T-helper 2 cell (primary cell): ENCODE results near the gene TRH.

ENCODE experiments used
- DNase-seq, 5 experiments: peaks; one replicate each; pipeline versions ENCODE4 v3.0.0 to v3.0.0-alpha.2; 2012 to 2022
- total RNA-seq, 2 donors: gene quantifications; one replicate each; lab custom pipeline; 2026; lab: John Stamatoyannopoulos, UW

Gene TRH, protein sequence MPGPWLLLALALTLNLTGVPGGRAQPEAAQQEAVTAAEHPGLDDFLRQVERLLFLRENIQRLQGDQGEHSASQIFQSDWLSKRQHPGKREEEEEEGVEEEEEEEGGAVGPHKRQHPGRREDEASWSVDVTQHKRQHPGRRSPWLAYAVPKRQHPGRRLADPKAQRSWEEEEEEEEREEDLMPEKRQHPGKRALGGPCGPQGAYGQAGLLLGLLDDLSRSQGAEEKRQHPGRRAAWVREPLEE
- total RNA-seq, result 0 reads per million in 2 donors

DNA sequence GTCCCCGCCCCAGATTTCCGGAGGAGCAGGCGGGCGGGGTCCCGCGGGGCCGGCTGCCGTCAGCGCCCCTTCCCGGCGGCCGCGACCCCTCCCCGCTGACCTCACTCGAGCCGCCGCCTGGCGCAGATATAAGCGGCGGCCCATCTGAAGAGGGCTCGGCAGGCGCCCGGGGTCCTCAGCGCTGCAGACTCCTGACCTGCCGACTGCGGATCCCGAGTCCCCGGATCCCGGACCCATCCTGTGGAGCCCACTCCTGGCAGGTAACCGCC is at the start of gene TRH:
TRH (plus strand) TSS at position 157 of the 269 bp plus-strand sequence. CDS start 1,097 bp downstream, outside the sequence.
- no peak for DNase-seq

DNA sequence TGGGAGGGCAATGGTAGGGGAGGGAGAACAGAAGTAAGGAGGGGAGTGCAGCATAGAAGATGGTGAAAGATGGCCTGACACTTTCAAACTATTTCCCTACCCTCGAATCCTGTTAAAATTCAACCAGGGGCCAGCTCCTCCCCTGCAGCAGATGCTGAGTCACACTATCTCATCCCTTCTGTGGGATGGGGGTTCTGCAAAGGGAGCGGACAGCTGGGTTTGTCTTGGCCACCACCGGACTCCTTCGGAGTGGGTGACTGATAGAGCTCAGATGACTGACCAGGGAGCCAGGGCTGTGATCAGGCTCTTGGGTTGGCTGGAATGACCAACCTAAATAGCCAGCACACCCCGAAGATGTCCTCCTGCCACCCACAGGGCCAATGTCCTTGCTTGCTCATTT is 47.4 kb upstream of the TRH start:
- DNase-seq, result no peak

DNA sequence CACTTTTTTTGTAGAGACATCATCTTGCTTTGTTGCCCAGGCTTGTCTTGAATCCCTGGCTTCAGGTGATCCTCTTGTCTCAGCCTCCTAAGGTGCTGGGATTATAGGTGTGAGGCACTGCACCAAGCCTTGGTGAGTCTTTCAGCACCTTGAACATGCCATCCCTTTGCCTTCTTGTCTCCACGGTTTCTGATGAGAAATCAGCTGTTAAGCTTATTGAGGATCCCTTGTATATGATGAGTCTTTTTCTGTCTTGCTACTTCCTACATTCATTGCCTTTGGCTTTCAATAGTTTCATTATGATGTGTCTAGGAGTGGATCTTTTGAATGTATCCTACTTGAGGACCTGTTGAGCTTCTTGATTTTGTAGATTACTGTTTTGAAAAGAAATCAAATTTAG is 45.1 kb upstream of the TRH start:
- no peak for DNase-seq

DNA sequence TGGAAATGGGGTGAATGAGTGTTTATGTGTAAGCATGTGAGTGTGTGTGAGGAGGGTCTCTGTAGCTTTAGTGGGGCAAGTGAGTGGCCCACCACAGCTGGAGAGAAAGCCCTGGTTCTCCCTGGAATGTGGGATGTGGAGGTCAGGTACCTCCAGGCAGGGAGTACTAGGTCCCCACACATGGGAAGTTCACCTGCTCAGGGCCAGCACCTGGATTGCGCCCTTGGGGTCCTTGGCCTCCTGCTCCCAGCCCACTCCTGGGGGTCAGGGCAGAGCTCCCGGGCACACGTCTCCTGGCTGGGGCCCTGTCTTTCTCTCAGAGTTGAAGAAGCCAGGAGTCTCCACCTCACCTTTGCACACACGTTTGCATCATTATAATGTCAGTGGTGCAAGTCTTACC is 41.0 kb upstream of the TRH start:
- DNase-seq, result no peak

DNA sequence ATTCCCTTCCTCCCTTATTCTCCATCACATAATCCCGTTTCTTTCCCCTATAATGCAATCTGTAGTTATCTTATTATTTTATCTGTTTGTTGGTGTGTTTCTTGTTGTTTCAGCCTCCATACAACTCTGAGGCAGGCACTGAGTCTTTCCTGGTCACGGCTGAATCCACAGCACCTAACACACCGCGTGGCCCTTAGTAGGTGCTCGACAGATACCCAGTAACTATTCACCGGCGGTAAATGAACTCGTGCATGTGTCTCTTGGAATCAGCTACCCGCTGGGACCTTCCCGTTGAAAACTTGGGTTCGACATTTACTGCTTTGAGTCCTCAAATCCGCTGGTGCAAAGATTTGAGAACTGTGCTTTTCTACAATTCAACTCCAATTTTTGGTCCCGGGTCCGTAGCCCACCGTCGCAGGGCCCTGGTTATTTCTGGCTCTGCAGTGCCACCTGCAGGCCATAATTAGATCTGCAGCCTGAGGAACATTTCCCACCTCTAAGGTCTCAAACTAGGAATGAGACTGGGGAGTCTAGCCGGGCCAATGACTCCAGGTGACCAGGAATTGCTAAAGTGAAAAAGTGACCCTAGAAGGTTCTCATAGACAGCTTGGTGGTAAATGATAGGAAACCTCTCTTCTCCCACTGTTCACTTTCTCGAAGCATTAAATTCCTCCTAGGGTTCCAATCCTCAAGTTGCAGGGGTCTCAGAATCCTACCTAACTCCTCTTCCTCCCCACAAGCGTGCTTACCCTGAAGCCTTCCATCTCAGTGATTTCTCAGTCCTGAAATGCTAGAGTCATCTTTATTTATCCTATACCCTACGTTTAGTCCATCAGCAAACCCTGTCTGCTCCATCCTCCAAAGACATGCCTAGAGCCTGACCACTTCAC is 40.0 kb upstream of the TRH start:
- DNase-seq, result peak in 3 of 5 experiments; percentile 4 to 24 (median 13)

DNA sequence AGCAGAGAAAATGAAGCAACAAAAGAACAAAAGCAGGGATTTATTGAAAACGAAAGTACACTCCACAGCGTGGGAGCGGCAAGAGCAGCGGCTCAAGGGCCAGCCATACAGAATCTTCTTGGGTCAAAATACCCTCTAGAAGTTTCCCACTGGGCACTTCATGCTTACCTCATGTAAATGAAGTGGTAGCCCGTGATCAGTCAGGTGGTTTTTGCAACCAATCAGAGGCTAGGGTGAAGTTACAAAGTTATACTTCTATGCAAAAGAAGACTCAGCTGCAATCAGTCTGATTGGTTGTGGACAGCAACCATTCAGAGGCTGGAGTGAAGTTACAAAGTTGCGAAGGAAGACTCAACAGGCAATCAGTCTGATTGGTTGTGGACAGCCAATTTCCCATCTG is 37.8 kb upstream of the TRH start:
- peak in 3 of 5 experiments; percentile 11 to 72 (median 26) for DNase-seq

DNA sequence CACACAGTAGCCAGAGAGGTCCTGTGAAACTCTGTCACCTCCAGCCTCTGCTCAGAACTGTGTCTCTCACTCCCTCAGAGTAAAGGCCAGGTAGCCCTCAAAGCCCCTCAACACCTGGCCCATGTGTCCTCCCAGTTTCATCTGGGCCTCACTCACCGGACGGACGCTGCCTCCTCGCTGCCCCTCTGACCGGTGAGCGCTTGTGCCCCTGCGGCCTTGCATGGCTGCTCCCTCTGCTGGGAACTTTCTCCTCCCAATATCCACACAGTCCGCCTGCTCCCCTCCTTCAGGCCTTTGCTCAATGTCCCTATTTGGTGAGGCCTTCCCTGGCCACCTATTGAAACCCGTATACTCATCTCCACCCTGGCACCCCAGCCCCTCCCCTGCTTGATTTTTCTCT is 36.8 kb upstream of the TRH start:
- DNase-seq, result no peak

DNA sequence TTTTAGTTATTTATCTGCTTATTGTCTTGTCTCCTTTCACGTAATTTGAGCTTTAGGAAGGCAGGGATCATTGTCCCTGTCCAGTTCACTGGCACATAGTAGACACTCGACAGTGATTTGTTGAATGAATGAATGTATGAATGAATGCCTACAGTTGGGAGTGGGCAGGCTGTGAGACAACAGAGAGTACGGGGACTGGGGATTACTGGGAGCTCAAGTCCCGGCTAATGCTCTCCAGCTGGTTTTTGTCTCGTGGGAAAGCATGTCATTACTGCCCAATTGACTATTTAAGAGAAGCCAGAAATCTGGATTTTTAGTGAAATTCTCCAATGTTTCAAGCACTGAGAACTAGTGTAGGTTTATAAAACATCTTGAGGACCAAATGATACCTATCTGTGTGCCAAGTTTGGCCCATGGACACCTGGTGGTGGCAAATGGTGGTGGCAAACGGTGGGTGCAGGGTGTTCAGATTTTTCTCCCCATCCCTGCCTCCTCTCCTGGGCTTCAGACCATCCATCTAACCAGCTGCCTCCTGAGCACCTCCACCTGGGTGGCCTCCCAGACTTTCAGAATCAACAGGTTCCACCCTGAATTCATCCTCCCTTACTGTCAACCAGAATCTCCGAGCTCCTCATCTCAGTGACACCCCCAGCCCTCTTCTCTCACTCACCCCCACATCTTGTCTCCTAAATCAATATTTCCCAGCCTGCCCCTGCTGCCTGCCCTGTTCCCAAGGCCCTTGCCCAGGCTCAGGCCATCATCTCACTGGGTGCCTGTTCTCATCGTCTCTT is 36.2 kb upstream of the TRH start:
- no peak for DNase-seq

DNA sequence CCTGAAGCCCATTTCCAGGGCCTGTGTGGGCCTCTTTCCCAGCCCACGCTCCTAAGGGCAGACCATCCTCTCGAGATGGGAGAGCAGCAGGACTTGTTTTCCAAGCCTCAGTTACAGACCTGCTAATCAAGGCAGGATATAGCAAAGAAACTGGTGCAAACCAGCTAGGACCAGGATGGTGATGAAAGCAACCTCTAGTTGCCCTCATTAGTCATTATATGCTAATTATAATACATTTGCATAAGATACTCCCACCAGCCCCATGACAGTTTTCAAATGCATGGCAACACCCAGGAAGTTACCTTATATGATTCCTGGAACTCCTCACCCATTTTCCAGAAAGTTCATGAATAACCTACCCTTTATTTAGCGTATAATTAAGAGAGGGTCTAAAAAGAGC is 34.4 kb upstream of the TRH start:
- no peak for DNase-seq

DNA sequence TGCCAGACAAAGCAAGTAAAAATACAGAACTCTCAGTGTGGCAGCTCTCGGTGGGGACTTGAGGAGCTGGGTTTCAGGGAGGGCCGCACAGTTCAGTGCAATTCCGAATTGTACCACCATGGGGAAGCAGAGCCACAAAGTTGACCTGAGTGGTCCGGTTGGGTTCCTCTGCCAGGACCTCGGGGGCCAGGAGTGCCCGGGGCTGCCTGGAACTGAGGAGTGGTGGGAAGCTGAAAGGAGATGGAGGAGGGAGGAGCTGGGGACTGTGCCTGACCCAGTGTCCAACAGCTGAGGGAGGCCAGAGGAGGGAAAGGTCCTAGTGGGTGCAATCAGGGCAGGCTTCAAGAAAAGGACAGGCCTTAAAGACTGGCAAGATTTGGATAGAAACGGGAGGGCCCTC is 32.2 kb upstream of the TRH start:
- DNase-seq, result peak in 1 of 5 experiments; percentile 24

DNA sequence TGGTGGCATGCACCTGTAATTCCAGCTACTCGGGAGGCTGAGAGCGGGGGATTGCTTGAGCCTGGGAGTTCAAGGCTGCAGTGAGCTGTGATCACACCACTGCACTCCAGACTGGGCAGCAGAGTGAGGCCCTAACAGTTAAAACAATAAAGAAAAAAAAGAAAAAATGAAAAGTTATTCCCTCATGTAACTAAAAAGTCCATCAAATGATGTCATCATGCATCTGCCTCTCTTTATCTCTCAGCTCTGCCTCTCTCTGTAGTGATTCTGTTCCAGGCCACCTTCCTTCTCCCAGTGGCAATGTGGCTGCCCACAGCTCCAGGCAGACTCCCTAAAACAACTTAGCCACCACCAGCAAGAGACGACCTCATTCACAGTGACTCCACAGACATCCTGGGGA is 31.5 kb upstream of the TRH start:
- no peak for DNase-seq

DNA sequence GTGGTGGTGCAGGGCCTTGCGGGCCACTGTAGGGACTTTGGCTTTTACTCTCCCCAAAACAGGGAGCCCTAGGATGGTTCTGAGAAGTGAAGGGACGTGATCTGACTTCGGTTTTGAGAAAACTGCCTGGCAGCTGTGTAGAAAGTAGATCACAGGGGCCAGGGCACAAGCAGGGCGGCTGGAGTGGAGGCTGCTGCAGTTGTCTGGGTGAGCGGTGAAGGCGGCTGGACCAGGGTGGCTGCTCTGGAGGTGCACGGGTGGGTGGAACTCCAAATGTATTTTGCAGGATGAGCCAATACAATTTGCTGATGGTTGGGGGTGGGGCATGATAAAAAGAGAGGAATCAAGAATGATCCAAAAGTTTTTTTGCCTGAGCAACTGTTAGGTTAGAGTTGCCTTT is 29.8 kb upstream of the TRH start:
- no peak for DNase-seq

DNA sequence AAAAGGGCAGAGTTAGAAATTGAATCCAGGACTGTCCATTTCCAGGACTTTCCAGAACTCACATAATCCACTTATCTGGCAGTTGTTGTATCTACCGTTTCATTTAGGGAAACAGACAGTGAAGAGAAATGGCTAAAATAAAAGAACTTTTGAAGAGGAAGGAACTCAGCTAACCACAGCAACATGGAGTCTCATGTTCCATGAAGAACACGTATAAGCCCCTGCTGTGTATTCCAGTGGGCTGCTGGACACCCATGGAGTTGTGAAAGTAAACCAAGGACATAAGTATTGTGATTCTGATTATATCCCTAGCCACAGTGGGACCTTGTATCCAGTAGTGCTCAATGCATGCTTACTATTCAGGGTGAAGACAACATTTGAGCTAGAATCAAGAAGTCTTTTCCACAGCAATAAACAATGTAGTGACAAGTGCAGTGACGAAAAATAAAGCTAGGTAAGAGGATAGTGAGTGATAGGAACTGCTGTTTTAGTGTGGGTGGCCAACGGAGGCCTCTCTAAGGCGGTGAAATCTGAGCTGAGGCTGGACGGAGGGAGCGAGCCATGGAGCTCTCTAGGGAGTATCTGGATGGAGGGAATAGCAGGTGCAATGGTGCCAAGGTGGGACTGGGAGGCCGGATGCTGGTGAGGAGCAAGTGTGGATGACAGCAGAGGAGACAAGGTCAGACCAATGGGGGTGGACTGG is 26.8 kb upstream of the TRH start:
- DNase-seq, result no peak

DNA sequence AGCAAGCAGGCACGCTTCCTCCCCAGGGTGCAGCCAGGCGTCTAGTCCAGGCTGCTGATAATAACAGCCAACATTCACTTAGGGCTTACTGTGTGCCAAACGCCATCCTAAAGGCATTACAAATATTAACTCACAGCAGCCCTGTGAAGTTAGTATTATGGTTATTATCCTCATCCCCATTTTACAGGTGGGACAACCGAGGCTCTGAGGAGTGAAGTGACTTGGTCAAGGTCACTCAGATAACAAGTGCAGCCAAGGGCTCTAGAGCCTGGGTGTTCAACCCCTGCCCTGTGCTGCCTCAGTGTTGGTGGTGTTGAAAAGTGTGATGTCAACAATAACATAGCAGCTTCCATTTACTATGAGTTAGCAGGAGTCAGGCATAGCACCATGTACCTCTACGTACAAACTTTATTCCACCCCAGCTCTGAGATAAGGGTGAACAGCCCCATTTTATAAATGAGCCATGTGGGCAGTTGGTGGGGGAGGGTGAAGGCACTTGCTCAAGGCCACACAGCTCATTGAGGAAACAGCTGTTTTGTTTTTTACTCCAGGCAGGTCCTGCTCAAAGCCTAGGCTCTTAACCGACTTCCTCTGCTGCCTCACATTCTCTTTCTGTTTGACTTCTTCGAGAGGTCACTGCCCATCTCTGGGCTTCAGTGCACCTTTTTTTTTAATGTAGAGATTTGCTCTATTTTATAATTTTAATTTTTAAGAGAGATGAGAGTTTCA is 24.0 kb upstream of the TRH start:
- no peak for DNase-seq

DNA sequence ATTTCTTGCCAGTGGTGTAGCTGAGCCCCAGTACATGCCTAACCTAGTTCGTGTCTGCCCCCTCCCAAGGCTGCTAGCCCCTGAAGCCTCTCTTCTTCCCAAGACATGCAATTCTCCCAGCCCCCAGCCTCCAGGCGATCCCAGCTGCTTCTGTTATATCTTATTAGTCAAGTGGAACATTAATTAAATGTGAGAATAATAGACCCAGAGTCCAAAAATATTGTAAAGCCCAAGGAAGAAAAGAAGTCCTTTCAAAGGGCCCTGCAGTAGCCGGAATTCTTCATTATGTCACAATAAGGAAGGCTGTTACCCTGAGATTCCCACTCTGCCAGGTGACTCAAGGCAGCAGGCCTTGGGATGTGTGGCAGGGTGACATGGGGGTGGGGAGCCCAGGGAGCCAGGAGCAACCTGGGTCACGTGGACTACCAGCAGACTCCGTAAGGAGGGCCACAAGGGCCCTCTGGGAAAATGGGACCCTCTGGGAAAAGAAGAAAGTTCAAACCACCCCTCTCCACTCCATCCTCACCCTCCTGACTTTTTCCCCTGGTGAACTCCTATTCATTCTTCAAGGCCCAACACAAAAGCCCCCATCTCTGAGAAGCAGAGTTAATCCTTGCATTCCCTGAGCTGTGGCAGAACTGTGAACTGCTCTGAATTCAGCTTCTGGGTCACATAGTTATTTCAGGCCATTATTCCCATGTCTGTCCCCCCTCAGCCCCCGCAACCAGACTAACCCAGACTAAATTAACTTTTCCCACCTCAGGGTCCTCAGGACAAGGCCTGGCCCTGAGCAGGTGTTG is 21.8 kb upstream of the TRH start:
- DNase-seq, result no peak

DNA sequence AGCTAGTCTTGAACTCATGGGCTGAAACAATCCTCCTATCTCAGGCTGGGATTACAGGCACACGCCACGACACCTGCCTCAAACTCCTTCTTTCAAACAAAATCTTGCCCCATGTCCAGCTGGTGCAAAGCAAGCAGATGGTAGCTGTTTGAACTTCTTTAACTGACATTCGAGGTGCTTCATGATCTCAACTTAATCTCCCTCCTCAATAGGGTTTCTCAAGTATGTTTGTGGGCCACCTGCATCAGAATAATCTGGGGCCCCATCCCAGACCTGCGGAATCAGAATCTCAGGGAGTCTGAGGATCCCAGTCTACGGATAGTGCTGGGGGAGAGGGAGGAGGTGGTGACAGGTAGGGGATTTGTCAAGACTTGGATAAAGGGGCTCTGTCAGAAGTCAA is 20.9 kb upstream of the TRH start:
- DNase-seq, result no peak

DNA sequence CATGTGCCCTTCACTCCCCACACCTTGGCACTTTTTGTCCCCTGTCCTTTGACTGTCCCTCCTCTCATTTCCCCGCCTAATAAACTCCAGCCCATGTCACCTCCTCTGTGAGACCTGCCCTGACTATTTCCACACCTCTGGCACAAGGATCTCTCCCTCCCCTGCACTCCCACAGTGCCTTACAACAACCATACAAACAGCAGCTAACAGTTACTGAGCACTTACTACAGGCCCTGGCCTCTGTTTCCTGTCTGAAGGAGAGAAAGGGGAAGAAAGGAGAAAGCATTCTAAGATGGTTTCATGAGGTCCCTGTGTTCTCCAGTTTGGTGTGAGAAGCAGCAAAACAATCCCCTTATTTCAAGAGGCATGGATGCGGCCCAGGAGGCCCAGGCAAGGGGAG is 20.0 kb upstream of the TRH start:
- no peak for DNase-seq

DNA sequence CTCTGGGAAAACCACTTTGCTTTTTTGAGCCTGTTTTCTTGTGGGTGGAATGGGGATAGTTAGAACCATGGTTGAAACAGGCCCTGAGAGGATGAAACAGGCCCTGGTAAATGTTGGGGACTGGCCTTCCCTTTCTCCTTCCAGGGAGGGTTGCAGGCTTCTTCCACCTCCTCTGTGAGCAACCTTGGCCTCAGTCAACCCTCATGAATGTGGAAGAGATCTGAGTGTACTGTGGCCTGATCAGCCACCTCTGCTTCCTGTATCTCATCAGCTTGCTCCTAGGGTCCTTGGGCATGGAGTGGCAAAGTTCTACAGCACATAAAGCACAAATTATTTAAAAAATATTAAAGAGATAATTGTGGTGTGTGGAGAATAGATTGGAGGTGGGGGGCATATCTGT is 17.6 kb upstream of the TRH start:
- DNase-seq, result no peak

DNA sequence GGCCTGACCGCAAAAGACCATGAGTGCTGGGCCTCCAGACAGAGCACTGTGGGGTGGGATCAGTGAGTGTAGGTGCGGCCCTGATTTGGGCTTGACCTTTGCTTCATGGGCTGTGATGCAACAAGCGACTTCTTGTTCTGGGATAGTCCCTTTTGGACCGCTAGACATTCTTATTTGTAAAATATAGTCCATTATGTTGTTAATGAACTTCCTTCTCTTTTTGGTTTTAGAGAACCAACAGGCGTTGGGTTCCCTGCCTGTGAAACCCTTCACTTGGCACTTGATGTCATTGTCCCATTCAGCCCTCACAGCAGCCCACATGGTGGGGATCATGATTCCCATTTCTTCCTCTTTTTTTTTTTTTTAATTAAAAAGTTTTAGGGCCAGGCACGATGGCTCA is 15.8 kb upstream of the TRH start:
- no peak for DNase-seq

DNA sequence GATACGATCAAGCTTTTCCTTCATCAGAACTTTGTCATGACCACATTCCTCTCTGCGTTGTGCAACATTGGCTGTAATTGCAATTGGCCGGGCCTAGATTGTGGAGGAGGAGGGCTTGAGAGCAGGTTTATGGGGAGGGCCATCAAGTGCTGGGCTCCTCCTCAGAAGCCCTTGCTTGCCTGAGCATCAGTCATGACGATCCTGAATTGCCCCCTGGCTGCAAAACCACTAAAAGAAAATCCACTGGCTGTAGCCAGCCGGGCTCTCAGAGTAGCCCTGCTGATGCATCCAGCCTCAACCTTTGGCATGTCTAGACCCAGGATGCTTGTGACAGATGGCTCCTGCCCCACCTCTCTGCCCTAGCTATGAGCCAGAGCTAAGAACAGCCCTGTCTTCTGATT is 13.4 kb upstream of the TRH start:
- DNase-seq, result no peak

DNA sequence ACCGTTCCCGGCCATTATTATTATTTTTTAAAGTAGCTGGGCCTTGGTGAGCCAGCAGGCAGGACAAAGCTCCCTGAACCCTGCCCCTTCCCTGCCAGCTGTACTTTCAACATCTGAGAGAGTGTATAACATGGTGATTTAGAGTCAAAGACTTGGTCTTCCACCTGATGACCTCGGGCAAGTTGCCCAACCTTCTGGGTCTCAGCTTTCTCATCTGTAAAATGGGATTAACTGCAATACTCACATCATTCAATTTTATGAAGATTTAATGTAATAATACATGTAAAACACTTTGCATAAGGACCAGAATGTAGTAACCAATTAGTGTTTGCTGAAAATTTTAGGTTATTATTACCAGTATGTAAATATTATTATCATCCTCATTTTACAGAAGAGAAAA is 11.9 kb upstream of the TRH start:
- no peak for DNase-seq

DNA sequence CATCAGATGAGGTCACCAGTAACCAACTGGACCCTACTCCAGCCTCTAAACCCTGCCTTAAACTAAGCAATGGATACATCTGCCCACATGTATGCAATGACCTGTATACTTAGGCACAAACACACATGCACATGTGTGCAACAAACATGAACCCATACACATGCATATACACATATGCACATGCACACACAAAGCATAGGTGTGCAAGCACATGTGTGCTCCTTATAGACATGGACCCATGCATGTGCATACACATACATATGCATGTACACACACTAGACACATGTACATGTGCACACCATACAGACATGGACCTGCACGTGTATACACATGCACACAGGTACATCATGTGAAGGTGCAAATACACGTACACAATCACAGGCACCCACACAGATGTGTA is 8.6 kb upstream of the TRH start:
- DNase-seq, result no peak
